HG02943 (cell line): ENCODE results near the gene SNORC.
"Not testable (repeated sequence)": the region's sequence is repeated elsewhere in the genome, so short reads cannot be mapped to it uniquely, and the experiment has no call there.

ENCODE experiments used
- ATAC-seq: cut with Tn5 transposase; IDR thresholded peaks from one replicate; pipeline ENCODE4 v1.9.1; 2021; ENCODE audit warnings: mild to moderate bottlenecking, low read depth, moderate library complexity; ENCODE audit not compliant: unreplicated experiment

The SNORC gene

DNA sequence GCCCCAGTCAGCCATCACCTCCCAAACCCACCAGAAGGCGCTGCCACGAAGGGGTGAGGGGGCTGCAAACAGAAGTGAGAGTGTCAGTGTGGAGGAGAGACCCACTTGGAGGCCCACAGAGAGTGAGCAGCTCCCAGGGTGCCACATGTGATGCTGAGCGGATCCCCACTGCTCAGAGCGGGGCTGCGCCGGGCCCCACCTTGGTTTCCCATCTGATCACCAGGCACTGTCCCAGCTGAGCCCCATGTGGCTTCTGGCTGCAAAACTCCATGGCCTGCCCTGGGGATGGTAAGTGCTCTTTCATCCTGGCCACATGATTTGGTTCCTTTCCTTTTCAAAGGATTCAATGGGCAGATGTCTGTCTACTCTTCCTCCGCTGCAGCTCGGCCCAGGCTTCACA lies 23.8 kb downstream of the SNORC start:
- no peak for ATAC-seq

DNA sequence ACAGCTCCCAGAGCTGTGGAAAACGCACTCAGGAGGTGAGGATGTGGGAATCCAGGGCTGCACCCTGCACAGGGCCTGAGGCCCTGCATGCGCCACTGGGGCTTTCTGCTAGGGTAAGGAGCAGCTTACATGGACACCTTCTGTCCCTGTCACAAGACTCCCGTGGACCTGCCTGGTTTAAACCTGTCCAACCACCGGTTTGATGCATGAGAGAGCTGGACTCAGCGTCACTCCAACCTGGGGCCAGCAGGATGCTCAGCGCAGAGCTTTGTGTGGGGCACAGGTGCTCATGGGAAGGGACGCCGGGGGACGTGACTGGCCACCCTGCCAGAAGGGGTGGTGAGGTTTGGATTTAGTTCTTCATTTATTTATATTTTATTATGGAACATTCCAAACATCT lies 24.2 kb downstream of the SNORC start:
- ATAC-seq, result no peak

DNA sequence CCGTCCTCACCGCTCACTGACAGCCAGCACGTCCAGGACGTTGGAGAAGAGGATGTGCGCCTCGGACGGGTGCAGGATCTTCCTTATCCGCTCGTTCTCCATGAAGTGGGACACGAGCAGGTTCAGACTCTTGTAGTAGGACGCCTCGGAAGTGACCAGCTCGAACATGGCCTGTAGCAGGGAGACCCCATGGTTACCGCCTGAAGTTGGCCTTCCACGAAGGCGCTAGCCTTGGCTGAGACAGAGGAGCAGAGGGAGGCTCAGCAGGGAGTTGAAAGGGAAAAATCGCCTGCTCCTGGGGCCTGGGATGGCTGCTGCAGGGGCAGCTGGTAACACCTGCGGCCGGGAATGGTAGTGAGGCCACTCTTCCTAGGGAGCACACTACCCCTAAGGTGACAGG lies 24.7 kb downstream of the SNORC start:
- no peak for ATAC-seq

DNA sequence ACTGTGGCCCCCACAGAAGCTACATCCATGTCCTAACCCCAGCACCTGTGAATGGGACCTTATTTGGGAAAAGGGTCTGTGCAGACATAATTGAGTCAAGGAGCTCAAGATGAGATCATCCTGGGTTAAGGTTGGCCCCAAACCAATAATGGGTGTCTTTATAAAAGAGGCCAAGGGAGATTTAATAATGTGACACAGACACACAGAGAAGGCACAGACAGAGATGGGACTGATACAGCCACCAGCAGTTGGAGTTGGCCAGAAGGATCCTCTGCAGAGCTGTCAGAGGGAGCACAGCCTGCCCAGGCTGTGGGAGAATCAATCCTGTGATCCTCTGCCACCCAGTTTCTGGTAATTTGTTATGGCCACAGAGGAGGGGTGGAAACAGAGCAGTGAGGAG lies 26.0 kb downstream of the SNORC start:
- no peak for ATAC-seq

DNA sequence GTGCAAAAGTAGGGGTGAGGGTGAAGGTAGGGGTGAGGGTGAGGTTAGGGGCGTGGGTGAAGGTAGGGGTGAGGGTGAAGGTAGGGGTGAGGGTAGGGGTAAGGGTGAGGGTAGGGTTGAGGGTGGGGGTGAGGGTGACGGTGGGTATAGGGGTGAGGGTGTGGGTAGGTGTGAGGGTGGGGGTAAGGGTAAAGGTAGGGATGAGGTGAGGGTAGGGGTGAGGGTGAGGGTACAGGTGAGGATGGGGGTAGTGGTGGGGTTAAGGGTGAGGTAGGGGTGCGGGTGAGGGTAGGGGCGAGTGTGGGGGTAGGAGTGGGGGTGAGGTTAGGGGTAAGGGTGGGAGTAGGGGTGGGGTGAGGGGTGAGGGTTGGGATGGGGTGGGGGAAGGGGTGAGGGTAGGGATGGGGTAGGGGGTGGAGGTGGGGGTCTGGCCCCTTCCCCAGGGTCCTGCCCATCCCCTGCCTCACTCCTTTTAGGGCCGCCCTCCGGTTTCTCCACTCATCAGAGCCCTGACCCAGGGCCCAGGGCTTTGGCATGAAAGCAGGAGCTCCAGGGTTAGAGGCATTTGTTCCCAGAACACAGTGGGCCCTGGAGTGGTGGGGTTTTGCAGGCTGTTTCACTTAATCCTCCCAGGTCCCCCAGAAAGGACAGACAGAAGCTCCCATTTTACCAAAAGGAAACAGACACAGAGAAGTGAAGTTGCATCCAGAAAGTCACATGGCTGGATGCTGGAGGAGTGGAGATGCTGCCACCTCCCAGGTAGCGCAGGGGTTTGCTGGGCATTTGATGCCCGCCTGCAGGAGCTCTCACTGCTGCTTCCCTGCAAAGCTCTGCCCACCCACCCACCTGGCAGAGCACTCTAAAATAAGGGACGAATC lies 26.9 kb downstream of the SNORC start:
- ATAC-seq, result no peak

DNA sequence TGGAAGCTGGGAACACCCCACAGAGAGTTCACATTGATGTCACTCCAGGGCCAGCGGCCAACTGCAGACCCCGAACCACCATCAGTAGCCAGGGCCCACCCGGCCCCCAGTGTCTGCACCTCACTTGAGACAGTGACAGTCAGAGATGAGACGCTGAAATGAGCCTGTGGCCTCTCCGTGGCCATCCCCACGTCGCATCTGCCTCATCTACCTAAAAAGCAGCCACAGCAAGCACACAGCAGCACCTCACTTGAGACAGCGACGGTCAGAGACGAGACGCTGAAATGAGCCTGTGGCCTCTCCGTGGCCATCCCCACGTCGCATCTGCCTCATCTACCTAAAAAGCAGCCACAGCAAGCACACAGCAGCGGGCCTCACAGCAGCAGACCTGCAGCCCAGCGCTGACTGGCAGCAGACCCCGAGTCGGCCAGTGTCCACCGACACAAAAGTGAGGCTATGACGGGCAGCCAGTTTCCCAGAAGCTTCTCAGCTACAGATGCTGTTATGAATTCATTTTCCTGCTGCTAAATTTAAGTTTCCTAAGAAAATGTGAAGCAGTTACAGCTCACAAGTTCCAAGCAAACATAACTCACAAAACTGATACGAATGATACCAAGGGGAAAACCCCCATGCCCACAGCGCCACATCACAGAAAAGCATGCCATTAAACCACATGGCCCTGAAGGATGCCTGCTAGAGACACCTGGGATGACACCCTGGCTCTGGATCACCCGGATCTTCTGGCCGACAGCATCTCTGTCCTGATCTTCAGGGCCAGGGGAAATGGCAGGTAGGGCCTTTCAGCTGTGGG lies 27.7 kb downstream of the SNORC start:
- ATAC-seq, result no peak

DNA sequence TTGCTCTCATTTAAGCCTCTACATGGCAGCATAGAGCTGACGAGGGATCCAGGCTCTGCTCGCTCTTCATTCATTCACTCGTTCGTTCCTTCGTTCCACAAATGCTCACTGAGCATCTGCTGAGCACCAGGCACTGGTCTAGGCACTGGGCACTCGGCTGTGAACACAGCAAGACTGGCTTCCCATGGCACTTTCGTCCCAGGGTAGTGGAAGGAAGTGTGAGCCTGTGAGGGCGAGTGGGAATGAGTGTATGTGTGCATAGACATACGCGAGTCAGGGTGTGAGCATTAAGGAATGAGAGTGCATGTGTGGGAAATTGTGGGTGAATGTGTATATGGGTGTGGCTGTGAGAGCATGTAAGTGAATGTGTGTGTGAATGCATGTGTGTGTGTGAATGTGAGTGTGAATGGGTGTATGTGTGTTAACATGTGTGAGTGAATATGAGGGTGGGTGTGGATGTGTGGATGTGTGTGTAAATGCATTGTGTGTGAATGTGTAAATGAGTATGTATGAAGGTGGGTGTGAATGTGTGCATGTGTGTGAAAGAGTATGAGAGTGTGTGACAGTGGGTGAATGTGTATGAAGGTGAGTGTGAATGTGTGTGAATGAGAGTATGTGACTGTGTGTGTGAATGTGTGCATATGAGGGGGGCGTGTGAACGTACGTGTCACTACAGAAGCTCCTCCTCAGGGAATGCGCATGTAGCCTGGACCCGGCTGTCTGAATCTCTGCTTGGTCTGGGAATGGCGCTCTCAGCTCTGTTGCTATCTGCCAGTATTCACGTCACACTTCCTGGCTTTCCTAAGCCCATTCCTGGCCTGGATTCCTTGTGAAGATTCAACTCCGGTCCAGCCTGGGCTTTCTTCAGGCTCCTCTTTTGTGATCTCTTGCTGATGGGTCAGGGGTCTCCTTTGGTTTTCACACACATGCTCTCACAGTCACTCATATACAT lies 28.8 kb downstream of the SNORC start:
- no peak for ATAC-seq

DNA sequence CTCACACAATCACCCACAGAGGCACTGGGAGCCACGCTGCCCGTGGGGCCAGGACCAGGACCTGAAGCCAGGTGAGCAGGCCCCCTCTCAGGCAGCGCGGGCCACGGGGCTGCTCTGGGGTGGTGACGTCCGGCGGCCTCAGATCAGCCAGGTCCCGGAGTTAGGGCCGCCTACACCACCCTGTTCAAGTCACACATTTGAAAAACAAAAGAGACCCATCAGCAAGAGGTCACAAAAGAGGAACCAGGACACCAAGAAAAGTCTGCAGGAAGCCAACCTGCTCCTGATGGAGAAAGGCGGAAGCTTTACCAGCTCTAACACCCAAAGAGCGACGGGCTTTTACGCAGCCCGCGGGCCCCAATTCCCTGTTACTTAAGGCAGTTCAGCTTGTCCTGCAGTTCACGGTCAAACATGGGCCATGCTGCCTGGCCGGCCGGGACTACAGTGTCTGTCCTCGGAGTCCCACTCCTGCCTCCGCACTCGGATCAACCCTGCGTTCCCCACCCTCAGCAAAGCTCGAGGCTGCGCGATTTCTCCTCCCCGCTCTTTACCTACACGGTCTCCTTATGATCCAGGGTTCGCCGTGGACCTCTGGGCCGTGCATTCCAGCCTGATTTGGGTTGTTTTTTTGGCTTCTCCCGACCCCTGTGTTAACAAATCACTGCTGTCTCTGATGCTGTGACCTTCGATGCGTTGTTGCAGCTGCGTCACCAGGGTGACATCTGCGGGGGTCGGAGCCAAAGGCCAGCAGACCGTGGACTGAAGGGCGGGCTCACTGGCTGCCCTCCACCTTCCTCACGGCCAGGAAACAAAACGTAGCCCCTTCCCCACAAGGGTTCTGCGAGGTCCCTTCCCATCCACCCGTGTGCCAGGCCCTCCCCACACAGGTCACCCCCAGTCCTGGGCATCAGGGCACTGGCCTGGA lies 31.0 kb downstream of the SNORC start:
- no peak for ATAC-seq

DNA sequence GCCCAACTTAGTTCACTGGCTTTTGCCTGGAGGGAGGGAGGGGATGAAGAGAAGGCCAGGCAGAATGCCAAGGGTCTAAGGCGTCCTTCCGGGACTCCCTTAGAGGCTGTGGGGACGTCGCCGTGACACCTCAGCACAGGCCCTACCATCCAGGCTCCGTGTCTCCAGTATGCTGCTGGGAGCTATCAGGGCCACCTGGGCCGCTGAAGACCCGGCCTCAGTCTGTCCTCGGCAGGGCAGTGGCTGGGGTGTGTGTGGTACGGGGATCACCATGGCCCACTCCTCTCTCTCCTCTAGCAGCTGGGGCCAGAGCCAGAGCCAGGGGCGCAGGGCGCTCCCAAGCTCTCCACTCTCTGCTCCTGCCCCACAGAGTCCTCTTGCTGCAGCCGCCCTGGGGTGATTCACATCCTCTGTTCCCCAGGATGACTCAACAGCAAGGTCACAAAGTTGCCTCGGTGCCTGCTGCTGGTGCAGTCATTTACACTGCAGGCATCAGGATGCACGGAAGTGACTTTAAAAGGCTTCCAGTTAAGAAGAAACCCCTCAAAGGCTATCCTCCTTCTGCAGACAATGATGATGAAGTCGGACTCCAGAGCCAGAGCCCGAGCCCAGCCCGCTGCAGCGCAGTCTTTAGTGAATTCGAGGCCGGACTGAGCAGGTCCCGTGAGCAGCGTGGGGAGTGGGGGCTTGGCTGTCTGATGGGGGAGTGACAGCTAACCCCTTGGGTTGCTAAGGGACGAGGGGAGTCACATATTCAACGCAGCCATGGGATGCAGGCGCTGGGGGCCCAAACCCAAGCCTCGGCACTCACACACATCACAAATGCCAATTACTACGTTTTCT lies 31.9 kb downstream of the SNORC start:
- ATAC-seq, result no peak

DNA sequence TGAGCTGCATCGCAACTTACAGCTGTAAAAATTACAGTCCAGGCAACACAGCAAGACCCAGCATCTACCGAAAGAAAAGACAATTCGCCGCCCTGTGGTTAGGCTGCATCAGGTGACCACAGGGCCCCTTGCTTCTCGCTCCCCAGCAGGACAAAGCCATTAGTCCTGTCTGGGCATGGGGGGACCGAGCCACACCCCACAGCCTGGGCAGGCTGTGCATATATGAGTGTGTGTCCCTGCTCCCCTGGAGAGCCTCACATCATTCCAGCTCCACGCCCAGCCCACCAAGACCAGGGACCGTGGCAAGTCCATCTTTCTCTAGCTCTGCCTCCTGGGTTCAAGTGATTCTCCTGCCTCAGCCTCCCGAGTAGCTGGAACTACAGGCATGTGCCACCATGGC lies 33.9 kb downstream of the SNORC start:
- ATAC-seq, result no peak

DNA sequence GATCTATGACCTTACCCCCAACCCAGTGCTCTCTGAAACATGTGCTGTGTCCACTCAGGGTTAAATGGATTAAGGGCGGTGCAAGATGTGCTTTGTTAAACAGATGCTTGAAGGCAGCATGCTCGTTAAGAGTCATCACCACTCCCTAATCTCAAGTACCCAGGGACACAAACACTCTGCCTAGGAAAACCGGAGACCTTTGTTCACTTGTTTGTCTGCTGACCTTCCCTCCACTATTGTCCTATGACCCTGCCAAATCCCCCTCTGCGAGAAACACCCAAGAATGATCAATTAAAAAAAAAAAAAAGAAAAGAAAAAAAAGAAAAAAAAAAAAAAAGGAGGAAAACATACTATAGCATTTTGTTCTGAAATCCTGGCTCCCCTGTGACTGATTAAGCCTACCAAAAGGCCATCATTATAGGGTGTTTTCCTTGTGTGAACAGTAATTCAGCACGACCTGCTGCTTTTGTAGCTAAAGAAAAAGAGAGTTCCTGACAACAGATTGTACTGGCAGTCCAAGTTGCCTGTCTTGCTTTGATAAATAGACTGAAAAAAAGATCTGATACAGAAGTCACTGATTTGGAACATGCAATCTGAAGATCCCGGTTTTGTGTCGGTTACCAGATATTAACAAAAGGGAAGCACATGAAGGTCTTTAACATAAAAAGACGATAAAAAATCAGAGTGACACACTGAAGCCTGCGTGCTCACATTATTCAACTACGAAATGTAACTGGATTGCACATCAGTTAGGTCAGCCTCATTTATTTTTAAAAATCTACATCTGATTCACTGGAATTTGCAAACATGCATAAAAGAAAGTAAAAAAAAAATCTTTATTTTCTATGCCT lies 37.0 kb downstream of the SNORC start:
- ATAC-seq, result not testable (repeated sequence)

DNA sequence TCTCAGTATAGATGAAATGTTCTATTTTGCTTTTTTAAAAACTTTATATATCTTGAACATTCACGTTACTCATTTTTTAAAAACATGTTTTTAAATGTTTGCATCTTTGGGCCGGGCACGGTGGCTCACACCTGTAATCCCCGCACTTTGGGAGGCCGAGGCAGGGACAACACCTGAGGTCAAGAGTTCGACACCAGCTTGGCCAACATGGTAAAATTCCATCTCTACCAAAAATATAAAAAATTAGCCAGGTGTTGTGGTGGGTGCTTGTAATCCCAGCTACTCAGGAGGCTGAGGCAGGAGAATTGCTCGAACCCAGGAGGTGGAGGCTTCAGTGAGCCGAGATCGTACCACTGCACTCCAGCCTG lies 37.6 kb downstream of the SNORC start:
- not testable (repeated sequence) for ATAC-seq

DNA sequence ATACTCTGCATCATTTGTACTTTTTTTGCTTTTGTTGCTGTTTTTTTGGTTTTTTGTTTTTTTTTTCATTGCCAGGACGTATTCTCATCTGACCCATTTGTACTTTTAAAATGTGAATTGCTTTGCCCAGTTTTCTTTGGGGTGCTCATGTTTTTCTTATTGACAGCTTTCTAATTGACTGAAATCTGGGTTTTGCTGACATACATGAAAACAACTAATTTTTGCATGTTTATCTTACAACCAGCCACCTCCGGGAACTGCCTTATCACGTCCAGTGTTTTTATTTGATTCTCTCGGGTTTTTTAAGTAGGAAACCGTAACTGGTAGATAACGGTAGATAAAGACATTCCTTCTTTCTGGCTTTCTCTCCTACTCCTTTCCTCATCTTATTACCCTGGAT lies 38.6 kb downstream of the SNORC start:
- no peak for ATAC-seq

DNA sequence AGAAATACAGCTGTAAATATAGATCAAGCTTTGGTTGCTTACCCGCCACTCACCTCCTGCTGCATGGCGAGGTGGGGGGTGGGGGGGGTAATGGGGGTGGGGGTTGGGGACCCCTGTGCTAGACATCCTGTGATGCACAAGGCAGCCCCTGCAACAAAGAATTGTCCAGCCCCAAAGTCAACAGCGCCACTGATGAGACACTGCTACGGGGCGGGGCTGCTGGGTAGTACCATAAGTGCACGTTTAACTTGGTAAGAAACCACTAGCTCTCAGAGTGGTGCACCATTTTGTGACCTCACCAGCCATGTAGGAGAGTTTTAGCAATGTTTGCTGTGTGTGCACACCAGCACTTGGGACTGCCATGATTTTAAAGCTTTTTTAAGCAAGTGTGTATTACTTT lies 40.3 kb downstream of the SNORC start:
- no peak for ATAC-seq

DNA sequence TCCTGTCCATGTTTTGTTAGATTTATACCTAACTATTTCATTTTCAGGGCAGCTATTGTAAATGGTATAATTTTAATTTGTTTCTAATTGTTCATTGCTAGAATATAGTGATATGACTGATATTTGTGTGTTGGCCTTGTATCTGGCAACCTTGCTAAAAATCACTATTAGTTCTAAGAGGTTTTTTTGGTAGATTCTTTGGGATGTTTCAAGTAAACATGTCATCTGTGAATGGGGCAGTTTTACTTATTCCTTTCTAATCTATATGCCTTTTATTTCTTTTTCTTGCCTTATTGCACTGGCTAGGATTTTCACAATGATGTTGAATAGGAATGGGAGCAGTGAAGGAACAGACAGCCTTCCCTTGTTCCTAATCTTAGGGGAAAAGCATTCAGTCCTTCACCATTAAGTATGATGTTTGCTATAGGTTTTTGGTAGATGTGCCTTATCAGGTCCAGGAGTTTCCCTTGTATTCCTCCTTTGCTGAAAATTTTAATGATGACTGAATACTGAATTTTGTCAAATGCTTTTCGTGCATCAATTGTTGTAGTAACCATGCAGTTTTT lies 41.7 kb downstream of the SNORC start:
- ATAC-seq, result no peak

DNA sequence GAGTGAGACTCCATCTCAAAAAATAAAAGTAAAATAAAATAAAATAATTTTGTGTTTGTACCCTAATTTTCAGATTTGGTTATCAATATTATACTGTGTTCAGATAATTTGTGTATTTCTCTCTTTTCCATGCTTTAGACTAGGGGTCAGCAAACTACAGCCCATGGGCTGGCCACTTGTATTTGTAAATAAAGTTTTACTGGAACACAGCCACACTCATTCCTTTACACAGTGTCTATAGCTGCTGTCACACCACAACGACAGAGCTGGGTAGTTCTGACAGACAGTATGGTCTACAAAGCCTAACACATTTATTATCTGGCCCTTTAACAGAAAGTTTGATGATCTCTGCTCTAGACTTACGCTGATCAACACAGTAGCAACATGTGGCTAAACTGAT lies 43.8 kb downstream of the SNORC start:
- no peak for ATAC-seq

DNA sequence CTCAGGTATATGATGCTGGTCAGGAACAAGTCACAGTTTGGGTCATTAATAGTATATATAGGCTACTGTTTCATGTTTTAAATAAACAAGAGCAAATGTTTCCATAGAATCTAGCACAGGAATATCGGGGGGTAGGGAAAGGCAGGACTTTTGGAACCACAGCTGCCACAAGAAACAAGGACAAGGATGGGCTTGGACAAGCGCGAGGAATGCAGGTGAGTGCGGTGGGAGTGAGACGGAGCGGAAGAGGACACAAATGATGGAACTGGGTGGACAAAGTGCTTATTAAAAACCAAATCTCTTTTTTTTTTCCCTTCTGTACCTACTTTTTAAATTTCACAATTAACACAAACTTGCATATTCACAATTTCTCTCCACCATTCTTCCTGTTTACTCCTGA lies 49.1 kb downstream of the SNORC start:
- ATAC-seq, result no peak

DNA sequence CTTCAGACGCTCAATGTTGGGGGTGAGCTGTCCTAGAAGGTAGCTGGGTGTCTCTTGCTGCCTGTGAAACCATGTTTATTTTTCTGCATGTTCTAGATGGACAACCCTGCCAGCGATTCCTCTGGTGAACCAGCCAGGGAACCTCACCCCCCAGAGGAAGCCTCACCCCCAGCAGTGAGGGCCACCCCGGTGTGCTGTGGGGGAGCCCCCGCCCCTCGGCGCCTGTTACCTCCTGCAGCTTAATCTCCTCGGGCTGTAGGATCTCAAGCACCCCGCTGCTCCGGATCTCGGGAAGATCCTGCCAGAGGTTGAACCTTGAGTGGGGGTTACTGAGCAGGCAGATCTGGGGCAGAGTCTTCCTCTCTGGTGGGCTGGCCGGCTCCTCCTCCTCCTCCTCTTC lies 50.0 kb downstream of the SNORC start:
- no peak for ATAC-seq
